Measurements from ENCODE around the gene ERC2. TPM values are rescaled to one million over a fixed set of nuclear protein-coding genes. Genes with fewer than 3 reads are reported as not detected.

Gene ERC2
- total and polyA plus RNA-seq, 2 of the 8 experiments (the other 6 are each of a cell fraction or from before 2014, with no cell fraction given) = 16.4 to 22.8 TPM

DNA sequence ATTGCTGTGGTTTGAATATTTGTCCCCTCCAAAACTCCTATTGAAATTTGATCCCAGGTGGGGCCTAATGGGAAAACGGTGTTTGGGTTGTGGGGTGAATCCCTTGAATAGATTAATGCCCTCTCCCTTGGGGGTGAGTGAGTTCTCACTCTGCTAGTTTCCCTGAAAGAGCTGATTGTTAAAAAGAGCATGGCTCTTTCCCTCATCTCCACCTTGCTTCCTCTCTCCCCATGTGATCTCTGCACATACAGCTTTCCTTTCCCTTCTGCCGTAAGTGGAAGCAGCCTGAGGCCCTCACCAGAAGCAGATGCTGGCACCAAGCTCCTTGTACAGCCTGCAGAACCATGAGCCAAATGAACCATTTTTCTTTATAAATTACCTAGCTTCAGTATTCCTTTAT, 586.3 kb downstream of the ERC2 start (continued):
- TF ChIP-seq, protein P1, sequence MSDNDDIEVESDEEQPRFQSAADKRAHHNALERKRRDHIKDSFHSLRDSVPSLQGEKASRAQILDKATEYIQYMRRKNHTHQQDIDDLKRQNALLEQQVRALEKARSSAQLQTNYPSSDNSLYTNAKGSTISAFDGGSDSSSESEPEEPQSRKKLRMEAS (IDR thresholded peaks at IDR 0.05) = no peak
- TF ChIP-seq SP1 (IDR thresholded peaks at IDR 0.05; ENCODE audit: low read depth, low read length) (no peak), EZH2 (IDR thresholded peaks at IDR 0.05; ENCODE audit: low read depth, low read length, severe bottlenecking) (no peak), CREB1 (IDR thresholded peaks at IDR 0.05) (no peak), CHD1 (IDR thresholded peaks at IDR 0.05; ENCODE audit: low read depth, low read length) (no peak), POLR2A (IDR thresholded peaks at IDR 0.05; ENCODE audit: control extremely low read depth in 1 of 2, low read depth in 2 of 2, low read length in 2 of 2) (no peak), HDAC6 (IDR thresholded peaks at IDR 0.05; ENCODE audit: low read depth, low read length) (no peak), HDAC2 (IDR thresholded peaks at IDR 0.05; ENCODE audit: borderline replicate concordance in 1 of 2, low read depth in 2 of 2, low read length in 2 of 2) (0 out of 4 replicates have a peak, but pooled peaks of 1 of the 2 experiments have one; percentile 19), SUZ12 (IDR thresholded peaks at IDR 0.05; ENCODE audit: low read length) (no peak)

Data from H1 (cell line).